UCSD-AML1 (cell line): ENCODE measurements around the gene SH2D2A.
"Not testable (repeated sequence)": the region's sequence is repeated elsewhere in the genome, so short reads cannot be mapped to it uniquely, and the experiment has no call there.

ENCODE experiments used
- DNase-seq: peaks from one replicate; lab custom pipeline; 2025; ENCODE audit not compliant: unreplicated experiment; lab: John Stamatoyannopoulos, UW

Gene SH2D2A

GRCh38 chr1:156775799-156776198 lies 40.8 kb downstream of the SH2D2A start:
- no peak for DNase-seq

- DNase-seq, result no peak
Measured at GRCh38 chr1:156773607-156774006, 43.0 kb downstream of the SH2D2A start.

GRCh38 chr1:156772728-156773497 lies 43.7 kb downstream of the SH2D2A start:
- DNase-seq, result no peak

- no peak for DNase-seq
Measured at GRCh38 chr1:156772222-156772621, 44.4 kb downstream of the SH2D2A start.

GRCh38 chr1:156768610-156769295 lies 47.9 kb downstream of the SH2D2A start:
- no peak for DNase-seq

GRCh38 chr1:156767879-156768604 lies 48.6 kb downstream of the SH2D2A start:
- no peak for DNase-seq

GRCh38 chr1:156767101-156767878 lies 49.4 kb downstream of the SH2D2A start, which contains the start of gene PRCC:
Gene PRCC (plus strand): TSS chr1:156767535. CDS start chr1:156767772, 237 bp downstream.
- peak; percentile 97 for DNase-seq

GRCh38 chr1:156766298-156767100 lies 50.1 kb downstream of the SH2D2A start:
- DNase-seq, result no peak

- no peak for DNase-seq
Measured at GRCh38 chr1:156765666-156766065, 51.0 kb downstream of the SH2D2A start.

GRCh38 chr1:156765136-156765535 lies 51.5 kb downstream of the SH2D2A start:
- DNase-seq, result not testable (repeated sequence)

- no peak for DNase-seq
Measured at GRCh38 chr1:156760796-156761104, 55.9 kb downstream of the SH2D2A start.

GRCh38 chr1:156760092-156760795 lies 56.4 kb downstream of the SH2D2A start:
- DNase-seq, result no peak

GRCh38 chr1:156757572-156758253 lies 58.9 kb downstream of the SH2D2A start:
- DNase-seq, result not testable (repeated sequence)

- DNase-seq, result no peak
Measured at GRCh38 chr1:156756355-156756754, 60.3 kb downstream of the SH2D2A start.
